ENCODE results near the gene NEBL. TPM values are rescaled to one million over a fixed set of nuclear protein-coding genes. Genes with fewer than 3 reads are reported as not detected.

NEBL gene
- total and polyA plus RNA-seq, 2 experiments from 2014 or later, result 247 to 489 TPM

GRCh38 chr10:20767028-20767427 is 130.1 kb downstream of the NEBL start:
- Histone ChIP-seq H3K27me3 (no peaks in the 10 kb centered on the region), H3K9me3 (ENCODE audit: low read depth) (no peaks in the 10 kb centered on the region), H3K4me3 (no peak overlapping the region), H3K4me1 (ENCODE audit: low read depth) (no peaks in the 10 kb centered on the region), H3K27ac (no peak overlapping the region), H3K36me3 (no peaks in the 10 kb centered on the region)
- DNase-seq (ENCODE audit: low read depth in 1 of 2, low spot score in 1 of 2), result peak in 1 of 2 donors; percentile 13
- TF ChIP-seq CTCF (IDR thresholded peaks at IDR 0.05; ENCODE audit: low read depth, low read length), result no peak

- Histone ChIP-seq H3K27ac (no peak overlapping the region), H3K36me3 (no peaks in the 10 kb centered on the region), H3K27me3 (no peaks in the 10 kb centered on the region), H3K4me3 (no peak overlapping the region), H3K4me1 (ENCODE audit: low read depth) (peaks cover 9% of the 10 kb centered on the region), H3K9me3 (ENCODE audit: low read depth) (no peaks in the 10 kb centered on the region)
- no peak for DNase-seq (ENCODE audit: low read depth in 1 of 2, low spot score in 1 of 2)
- no peak for TF ChIP-seq CTCF (IDR thresholded peaks at IDR 0.05; ENCODE audit: low read depth, low read length)
Measured at GRCh38 chr10:20765066-20765465, 132.0 kb downstream of the NEBL start.

GRCh38 chr10:20760460-20760859 is 136.7 kb downstream of the NEBL start:
- no peaks in the 10 kb centered on the region for H3K27me3 ChIP-seq
- peaks cover 9% of the 10 kb centered on the region for H3K4me1 ChIP-seq (ENCODE audit: low read depth)
- no peaks in the 10 kb centered on the region for H3K9me3 ChIP-seq (ENCODE audit: low read depth)
- H3K36me3 ChIP-seq, result no peaks in the 10 kb centered on the region
- no peak for DNase-seq (ENCODE audit: low read depth in 1 of 2, low spot score in 1 of 2)
- TF ChIP-seq CTCF (IDR thresholded peaks at IDR 0.05; ENCODE audit: low read depth, low read length), result no peak
- H3K27ac ChIP-seq, result no peak overlapping the region
- no peak overlapping the region for H3K4me3 ChIP-seq

GRCh38 chr10:20748551-20748950 is 148.6 kb downstream of the NEBL start:
- H3K27ac ChIP-seq, result no peak overlapping the region
- no peak for DNase-seq (ENCODE audit: low read depth in 1 of 2, low spot score in 1 of 2)
- no peak for TF ChIP-seq CTCF (IDR thresholded peaks at IDR 0.05; ENCODE audit: low read depth, low read length)
- H3K27me3 ChIP-seq, result no peaks in the 10 kb centered on the region
- peaks cover 7% of the 10 kb centered on the region for H3K4me1 ChIP-seq (ENCODE audit: low read depth)
- no peaks in the 10 kb centered on the region for H3K36me3 ChIP-seq
- no peaks in the 10 kb centered on the region for H3K9me3 ChIP-seq (ENCODE audit: low read depth)
- H3K4me3 ChIP-seq, result no peak overlapping the region

- no peak for TF ChIP-seq CTCF (IDR thresholded peaks at IDR 0.05; ENCODE audit: low read depth, low read length)
- H3K4me1 ChIP-seq (ENCODE audit: low read depth), result peaks cover 14% of the 10 kb centered on the region
- H3K4me3 ChIP-seq, result no peak overlapping the region
- H3K9me3 ChIP-seq (ENCODE audit: low read depth), result no peaks in the 10 kb centered on the region
- H3K27me3 ChIP-seq, result no peaks in the 10 kb centered on the region
- DNase-seq (ENCODE audit: low read depth in 1 of 2, low spot score in 1 of 2), result no peak
- no peaks in the 10 kb centered on the region for H3K36me3 ChIP-seq
- H3K27ac ChIP-seq, result no peak overlapping the region
Measured at GRCh38 chr10:20747782-20748181, 149.3 kb downstream of the NEBL start.

- DNase-seq (ENCODE audit: low read depth in 1 of 2, low spot score in 1 of 2), result no peak
Measured at GRCh38 chr10:20746856-20747255, 150.3 kb downstream of the NEBL start.

More at GRCh38 chr10:20746856-20747255, 150.3 kb downstream of the NEBL start:
- Histone ChIP-seq H3K9me3 (ENCODE audit: low read depth) (no peaks in the 10 kb centered on the region), H3K36me3 (no peaks in the 10 kb centered on the region), H3K27ac (no peak overlapping the region), H3K27me3 (no peaks in the 10 kb centered on the region), H3K4me1 (ENCODE audit: low read depth) (peaks cover 18% of the 10 kb centered on the region), H3K4me3 (no peak overlapping the region)
- TF ChIP-seq CTCF (IDR thresholded peaks at IDR 0.05; ENCODE audit: low read depth, low read length), result no peak
